DND-41 (cell line): Measurements from ENCODE around the gene GARIN5B.

Experiments
- ATAC-seq: fragments of 200-7000 bp; cut with Tn5 transposase; 3 replicates; pipeline ENCODE4 v1.9.1; 2021; ENCODE audit warnings: low read depth; ENCODE audit not compliant: insufficient read depth
- DNase-seq: peaks from one replicate; pipeline ENCODE4 v3.0.0-alpha.2; 2020
- H2AFZ ChIP-seq: 2 replicates; pipeline ENCODE4 v1.6.0; 2012; ENCODE audit warnings: low read depth, low read length
- H3K27ac ChIP-seq: 2 replicates; pipeline ENCODE4 v1.5.1; 2012; ENCODE audit warnings: low read length, inconsistent platforms
- H3K27me3 ChIP-seq: fragments of 200-600 bp; sonication (generic); 2 replicates; pipeline ENCODE4 v1.6.0; 2012; ENCODE audit warnings: low read length, mild to moderate bottlenecking, inconsistent platforms; ENCODE audit not compliant: insufficient read depth, poor library complexity
- H3K36me3 ChIP-seq: 2 replicates; pipeline ENCODE4 v1.5.1; 2012; ENCODE audit warnings: low read length, inconsistent platforms; ENCODE audit not compliant: insufficient read depth
- H3K4me1 ChIP-seq: 2 replicates; pipeline ENCODE4 v1.5.1; 2012; ENCODE audit warnings: mild to moderate bottlenecking, low read length; ENCODE audit not compliant: insufficient read depth
- H3K4me2 ChIP-seq: 2 replicates; pipeline ENCODE4 v1.6.0; 2012; ENCODE audit warnings: mild to moderate bottlenecking, moderate library complexity, low read length, inconsistent platforms; ENCODE audit not compliant: insufficient read depth
- H3K4me3 ChIP-seq, 2 experiments: fragments of 200-600 bp in 1 of 2; shearing (Covaris generic) in 1 of 2; 2 replicates each; pipeline ENCODE4 v1.5.1; 2012 to 2016; ENCODE audit warnings: inconsistent platforms in 2 of 2, low read length in 2 of 2, mild to moderate bottlenecking in 2 of 2, low read depth in 1 of 2, moderate library complexity in 1 of 2
- H3K79me2 ChIP-seq: 2 replicates; pipeline ENCODE4 v1.6.0; 2012; ENCODE audit warnings: low read length, inconsistent platforms; ENCODE audit not compliant: insufficient read depth
- H3K9ac ChIP-seq: 2 replicates; pipeline ENCODE4 v1.6.0; 2012; ENCODE audit warnings: low read depth, mild to moderate bottlenecking, inconsistent platforms, low read length, moderate library complexity
- H3K9me3 ChIP-seq: 2 replicates; pipeline ENCODE4 v1.5.1; 2012; ENCODE audit warnings: low read length, moderate library complexity, mild to moderate bottlenecking, inconsistent platforms; ENCODE audit not compliant: insufficient read depth, severe bottlenecking
- H4K20me1 ChIP-seq: 2 replicates; pipeline ENCODE4 v1.6.0; 2012; ENCODE audit warnings: low read length; ENCODE audit not compliant: insufficient read depth
- CTCF ChIP-seq: IDR thresholded peaks from 2 replicates; pipeline ENCODE4 v1.5.1; 2012; ENCODE audit warnings: borderline replicate concordance, low read length, moderate library complexity, mild to moderate bottlenecking; ENCODE audit not compliant: poor library complexity, severe bottlenecking; ENCODE audit errors: extremely low read depth
- EZH2 ChIP-seq: IDR thresholded peaks from 3 replicates; pipeline ENCODE4 v1.6.1; 2012; ENCODE audit warnings: borderline replicate concordance, low read depth, mild to moderate bottlenecking, moderate library complexity, low read length, inconsistent platforms; ENCODE audit not compliant: severe bottlenecking

GARIN5B gene

GRCh38 chr19:55353803-55354697 is 9.0 kb downstream of the GARIN5B start:
- peaks cover under 1% of the 10 kb centered on the region; the same call in 1 of the 2 replicates for H3K36me3 ChIP-seq
- no peak for ATAC-seq
- H3K9me3 ChIP-seq = no peaks in the 10 kb centered on the region
- no peaks in the 10 kb centered on the region for H4K20me1 ChIP-seq
- H3K27ac ChIP-seq = no peak overlapping the region
- no peak overlapping the region for H2AFZ ChIP-seq
- DNase-seq = no peak
- TF ChIP-seq EZH2 = no peak
- TF ChIP-seq CTCF = no peak
- H3K4me1 ChIP-seq = no peaks in the 10 kb centered on the region
- H3K9ac ChIP-seq = no peak overlapping the region
- H3K79me2 ChIP-seq = no peaks in the 10 kb centered on the region
- no peak overlapping the region for H3K4me2 ChIP-seq
- no peak overlapping the region for H3K4me3 ChIP-seq
- no peaks in the 10 kb centered on the region for H3K27me3 ChIP-seq

- no peak overlapping the region for H2AFZ ChIP-seq
- TF ChIP-seq EZH2 (no peak), CTCF (no peak)
- no peak for ATAC-seq
Measured at GRCh38 chr19:55353356-55353802, 9.7 kb downstream of the GARIN5B start.

GRCh38 chr19:55352549-55353145 is 10.4 kb downstream of the GARIN5B start:
- Histone ChIP-seq H3K27ac (no peak overlapping the region), H3K36me3 (peaks cover 10% of the 10 kb centered on the region; the same call in 1 of the 2 replicates), H4K20me1 (no peaks in the 10 kb centered on the region; the same call in 1 of the 2 replicates), H3K4me1 (no peaks in the 10 kb centered on the region), H3K79me2 (no peaks in the 10 kb centered on the region), H3K4me3 (no peak overlapping the region), H3K4me2 (no peak overlapping the region), H3K9ac (no peak overlapping the region), H3K27me3 (no peaks in the 10 kb centered on the region), H2AFZ (no peak overlapping the region), H3K9me3 (no peaks in the 10 kb centered on the region)
- TF ChIP-seq CTCF = no peak
- no peak for TF ChIP-seq EZH2
- no peak for DNase-seq
- ATAC-seq = no peak

More at GRCh38 chr19:55353356-55353802, 9.7 kb downstream of the GARIN5B start:
- H3K27ac ChIP-seq = no peak overlapping the region
- H4K20me1 ChIP-seq = no peaks in the 10 kb centered on the region; the same call in 1 of the 2 replicates
- H3K9me3 ChIP-seq = no peaks in the 10 kb centered on the region
- H3K9ac ChIP-seq = no peak overlapping the region
- no peak overlapping the region for H3K4me2 ChIP-seq
- no peaks in the 10 kb centered on the region for H3K27me3 ChIP-seq
- DNase-seq = no peak
- no peaks in the 10 kb centered on the region for H3K79me2 ChIP-seq
- H3K36me3 ChIP-seq = peaks cover 7% of the 10 kb centered on the region; the same call in 1 of the 2 replicates
- no peaks in the 10 kb centered on the region for H3K4me1 ChIP-seq
- H3K4me3 ChIP-seq = no peak overlapping the region
